ENCODE results near the gene PHC2. TPM values are rescaled to one million over a fixed set of nuclear protein-coding genes. Genes with fewer than 3 reads are reported as not detected.

The PHC2 gene
- total RNA-seq, 2 experiments from 2014 or later, result 37.7 to 39.5 TPM

DNA sequence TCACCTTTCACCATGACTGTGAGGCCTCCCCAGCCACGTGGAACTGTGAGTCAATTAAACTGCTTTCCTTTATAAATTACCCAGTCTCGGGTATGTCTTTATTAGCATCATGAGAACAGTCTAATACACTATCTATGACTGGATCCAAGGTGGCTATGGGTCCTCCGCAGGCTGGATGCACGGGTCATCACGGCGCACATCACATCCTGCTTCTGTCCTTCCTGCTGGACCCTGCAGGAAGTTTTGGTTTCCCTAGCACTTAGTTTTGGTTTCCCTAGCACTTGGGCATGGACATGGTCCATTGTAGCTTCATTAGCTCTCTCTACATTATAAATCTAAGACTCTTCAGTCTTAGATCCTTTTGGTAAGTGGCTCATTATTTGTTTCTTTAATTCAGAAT, 14.2 kb upstream of the PHC2 start:
- H3K4me3 ChIP-seq (ENCODE audit: low read length), result no peak overlapping the region
- H3K27me3 ChIP-seq (ENCODE audit: control insufficient read depth in 1 of 2, insufficient read depth in 2 of 2, low read length in 2 of 2), result peaks cover 9 to 17% of the 10 kb centered on the region in 2 experiments
- TF ChIP-seq, protein P1, sequence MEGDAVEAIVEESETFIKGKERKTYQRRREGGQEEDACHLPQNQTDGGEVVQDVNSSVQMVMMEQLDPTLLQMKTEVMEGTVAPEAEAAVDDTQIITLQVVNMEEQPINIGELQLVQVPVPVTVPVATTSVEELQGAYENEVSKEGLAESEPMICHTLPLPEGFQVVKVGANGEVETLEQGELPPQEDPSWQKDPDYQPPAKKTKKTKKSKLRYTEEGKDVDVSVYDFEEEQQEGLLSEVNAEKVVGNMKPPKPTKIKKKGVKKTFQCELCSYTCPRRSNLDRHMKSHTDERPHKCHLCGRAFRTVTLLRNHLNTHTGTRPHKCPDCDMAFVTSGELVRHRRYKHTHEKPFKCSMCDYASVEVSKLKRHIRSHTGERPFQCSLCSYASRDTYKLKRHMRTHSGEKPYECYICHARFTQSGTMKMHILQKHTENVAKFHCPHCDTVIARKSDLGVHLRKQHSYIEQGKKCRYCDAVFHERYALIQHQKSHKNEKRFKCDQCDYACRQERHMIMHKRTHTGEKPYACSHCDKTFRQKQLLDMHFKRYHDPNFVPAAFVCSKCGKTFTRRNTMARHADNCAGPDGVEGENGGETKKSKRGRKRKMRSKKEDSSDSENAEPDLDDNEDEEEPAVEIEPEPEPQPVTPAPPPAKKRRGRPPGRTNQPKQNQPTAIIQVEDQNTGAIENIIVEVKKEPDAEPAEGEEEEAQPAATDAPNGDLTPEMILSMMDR (IDR thresholded peaks at IDR 0.05), result no peak
- no peaks in the 10 kb centered on the region for H3K9me3 Mint-ChIP-seq
- H3K9me3 ChIP-seq (ENCODE audit: control insufficient read depth in 1 of 2, insufficient read depth in 1 of 2, low read length in 2 of 2), result no peaks in the 10 kb centered on the region
- H3K4me3 Mint-ChIP-seq, result no peak overlapping the region
- H3K27me3 Mint-ChIP-seq, result peaks cover 33% of the 10 kb centered on the region
- no peaks in the 10 kb centered on the region for H3K4me1 Mint-ChIP-seq (ENCODE audit: low read depth)
- no peak overlapping the region for H3K27ac ChIP-seq (ENCODE audit: low read depth in 1 of 2, low read length in 2 of 2)
- ChIA-PET CTCF (no interaction called here), POLR2A (no interaction called here)
- H3K36me3 Mint-ChIP-seq (ENCODE audit: low read depth), result no peaks in the 10 kb centered on the region
- H3K27ac Mint-ChIP-seq, result no peak overlapping the region
- H3K36me3 ChIP-seq (ENCODE audit: insufficient read depth, low read length), result no peaks in the 10 kb centered on the region
- intact Hi-C loops (cut with DNase I, micrococcal nuclease), result no loop called here
- ATAC-seq (ENCODE audit: poor library complexity), result no peak
- H3K4me1 ChIP-seq (ENCODE audit: insufficient read depth, low read length), result no peaks in the 10 kb centered on the region
- DNase-seq, result no peak

DNA sequence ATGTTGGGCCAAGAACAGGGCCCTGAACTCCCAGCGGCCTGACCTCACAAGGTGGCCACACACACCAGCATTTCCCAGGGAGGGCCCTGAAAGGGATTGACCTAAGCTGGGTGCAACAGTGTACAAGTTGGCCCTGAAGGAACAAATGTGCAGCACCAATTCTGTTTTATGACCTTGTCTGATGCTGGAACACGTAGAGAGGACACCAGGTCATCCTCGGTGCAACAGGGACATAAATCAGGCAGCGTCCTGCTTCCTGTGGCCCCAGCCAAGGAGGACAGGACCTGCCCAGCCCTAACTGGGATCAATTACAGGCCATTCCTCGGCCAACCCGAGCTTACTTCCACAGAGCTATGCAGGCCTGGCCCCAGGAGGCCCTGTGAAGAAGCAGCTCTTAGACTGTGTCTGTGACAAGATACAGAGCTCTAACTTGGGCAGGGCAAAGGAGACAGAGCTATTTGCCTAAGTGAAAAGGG, 12.8 kb upstream of the PHC2 start:
- TF ChIP-seq, protein P1 (IDR thresholded peaks at IDR 0.05), result no peak
- H3K9me3 Mint-ChIP-seq, result no peaks in the 10 kb centered on the region
- ChIA-PET CTCF (no interaction called here), POLR2A (no interaction called here)
- Histone ChIP-seq H3K4me1 (ENCODE audit: insufficient read depth, low read length) (no peaks in the 10 kb centered on the region), H3K27ac (ENCODE audit: low read depth in 1 of 2, low read length in 2 of 2) (no peak overlapping the region), H3K27me3 (ENCODE audit: control insufficient read depth in 1 of 2, insufficient read depth in 2 of 2, low read length in 2 of 2) (peaks cover 9 to 17% of the 10 kb centered on the region in 2 experiments), H3K36me3 (ENCODE audit: insufficient read depth, low read length) (no peaks in the 10 kb centered on the region), H3K9me3 (ENCODE audit: control insufficient read depth in 1 of 2, insufficient read depth in 1 of 2, low read length in 2 of 2) (no peaks in the 10 kb centered on the region), H3K4me3 (ENCODE audit: low read length) (no peak overlapping the region)
- no peaks in the 10 kb centered on the region for H3K36me3 Mint-ChIP-seq (ENCODE audit: low read depth)
- H3K4me3 Mint-ChIP-seq, result no peak overlapping the region
- H3K27ac Mint-ChIP-seq, result no peak overlapping the region
- ATAC-seq (ENCODE audit: poor library complexity), result no peak
- intact Hi-C loops (cut with DNase I, micrococcal nuclease), result no loop called here
- no peaks in the 10 kb centered on the region for H3K4me1 Mint-ChIP-seq (ENCODE audit: low read depth)
- DNase-seq, result no peak
- H3K27me3 Mint-ChIP-seq, result peaks cover 29% of the 10 kb centered on the region

DNA sequence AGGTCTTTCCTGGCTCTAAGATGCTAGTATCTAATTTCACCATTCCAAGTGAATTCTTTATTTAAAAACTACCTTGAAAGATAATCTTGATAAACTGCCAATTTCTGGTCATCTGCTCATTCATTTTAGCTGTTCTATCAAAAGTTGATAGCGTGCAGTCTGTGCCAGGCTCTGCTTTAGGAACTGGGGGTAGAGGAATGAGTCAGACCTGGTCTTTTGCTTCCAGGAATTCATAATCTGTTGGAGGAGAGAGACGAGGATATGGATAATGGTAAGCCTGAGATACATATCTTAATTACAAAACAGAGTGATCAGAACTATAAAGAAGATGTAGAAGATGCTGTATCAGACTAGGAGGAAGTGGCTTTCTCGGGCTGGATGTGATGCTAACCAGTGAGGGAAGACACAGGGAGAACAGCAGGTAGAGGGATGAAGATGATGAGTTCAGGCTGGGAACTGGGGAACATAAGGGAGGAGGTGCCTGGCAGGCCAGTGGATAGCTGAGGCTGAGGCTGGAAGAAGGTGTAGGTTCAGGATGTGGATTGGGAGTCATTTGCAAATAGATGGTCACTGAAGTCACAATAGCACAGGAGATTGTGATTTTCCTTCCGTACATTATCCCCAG, 12.3 kb upstream of the PHC2 start:
- peaks cover 9 to 17% of the 10 kb centered on the region in 2 experiments for H3K27me3 ChIP-seq (ENCODE audit: control insufficient read depth in 1 of 2, insufficient read depth in 2 of 2, low read length in 2 of 2)
- H3K4me3 Mint-ChIP-seq, result no peak overlapping the region
- no peaks in the 10 kb centered on the region for H3K4me1 Mint-ChIP-seq (ENCODE audit: low read depth)
- H3K4me1 ChIP-seq (ENCODE audit: insufficient read depth, low read length), result no peaks in the 10 kb centered on the region
- TF ChIP-seq, protein P1 (IDR thresholded peaks at IDR 0.05), result no peak
- H3K4me3 ChIP-seq (ENCODE audit: low read length), result no peak overlapping the region
- H3K9me3 Mint-ChIP-seq, result no peaks in the 10 kb centered on the region
- CTCF ChIA-PET, result interaction anchor here (0.5 kb wide), 1 partner anchor 453 kb away, joined by 3 read pairs; no protein-coding TSS in a partner anchor
- no peak for DNase-seq
- no peak for ATAC-seq (ENCODE audit: poor library complexity)
- POLR2A ChIA-PET, result no interaction called here
- H3K36me3 ChIP-seq (ENCODE audit: insufficient read depth, low read length), result no peaks in the 10 kb centered on the region
- peaks cover 25% of the 10 kb centered on the region for H3K27me3 Mint-ChIP-seq
- no peaks in the 10 kb centered on the region for H3K9me3 ChIP-seq (ENCODE audit: control insufficient read depth in 1 of 2, insufficient read depth in 1 of 2, low read length in 2 of 2)
- intact Hi-C loops (cut with DNase I, micrococcal nuclease), result no loop called here
- no peaks in the 10 kb centered on the region for H3K36me3 Mint-ChIP-seq (ENCODE audit: low read depth)
- no peak overlapping the region for H3K27ac Mint-ChIP-seq
- no peak overlapping the region for H3K27ac ChIP-seq (ENCODE audit: low read depth in 1 of 2, low read length in 2 of 2)

All from CD4-positive, alpha-beta T cell (primary cell).